AG10803 (cell line): Measurements from ENCODE around the gene PKP4.

Source experiments
- DNase-seq: peaks from one replicate; pipeline ENCODE4 v3.0.0; 2010; ENCODE audit warnings: low read depth
- H3K4me3 ChIP-seq: 2 replicates; pipeline ENCODE4 v1.5.1; 2011; ENCODE audit warnings: mild to moderate bottlenecking, low read length, control low read depth
- CTCF ChIP-seq: conservative IDR thresholded peaks from 2 replicates; pipeline ENCODE4 v1.5.1; 2011; ENCODE audit warnings: mild to moderate bottlenecking, low read length, control low read depth, inconsistent platforms

PKP4 gene

GRCh38 chr2:158656492-158657229 is 199.9 kb downstream of the PKP4 start:
- TF ChIP-seq CTCF = no peak
- no peak for DNase-seq
- no peak overlapping the region for H3K4me3 ChIP-seq

GRCh38 chr2:158658396-158658795 is 201.6 kb downstream of the PKP4 start:
- no peak overlapping the region for H3K4me3 ChIP-seq
- TF ChIP-seq CTCF = no peak
- DNase-seq = no peak

GRCh38 chr2:158659483-158659882 is 202.7 kb downstream of the PKP4 start:
- TF ChIP-seq CTCF = no peak
- no peak overlapping the region for H3K4me3 ChIP-seq
- no peak for DNase-seq

GRCh38 chr2:158661231-158661630 is 204.5 kb downstream of the PKP4 start:
- TF ChIP-seq CTCF = no peak
- no peak overlapping the region for H3K4me3 ChIP-seq
- DNase-seq = no peak

- H3K4me3 ChIP-seq = no peak overlapping the region
- DNase-seq = no peak
- no peak for TF ChIP-seq CTCF
These were observed 205.7 kb downstream of the PKP4 start for GRCh38 chr2:158662421-158662820.

- no peak overlapping the region for H3K4me3 ChIP-seq
- DNase-seq = no peak
- TF ChIP-seq CTCF = no peak
These were observed 207.0 kb downstream of the PKP4 start for GRCh38 chr2:158663796-158664195.

- no peak overlapping the region for H3K4me3 ChIP-seq
- no peak for TF ChIP-seq CTCF
- peak; percentile 26 for DNase-seq
These were observed 208.2 kb downstream of the PKP4 start for GRCh38 chr2:158664987-158665386.
